Activated naive CD4-positive, alpha-beta T cell (primary cell): ENCODE measurements around the gene SLC51B.

ENCODE experiments used
- DNase-seq, 4 experiments: peaks; one replicate each; lab custom pipeline; 2025; lab: John Stamatoyannopoulos, UW

The SLC51B gene

GRCh38 chr15:65100442-65100841 is 55.3 kb downstream of the SLC51B start:
- DNase-seq, result no peak

DNA sequence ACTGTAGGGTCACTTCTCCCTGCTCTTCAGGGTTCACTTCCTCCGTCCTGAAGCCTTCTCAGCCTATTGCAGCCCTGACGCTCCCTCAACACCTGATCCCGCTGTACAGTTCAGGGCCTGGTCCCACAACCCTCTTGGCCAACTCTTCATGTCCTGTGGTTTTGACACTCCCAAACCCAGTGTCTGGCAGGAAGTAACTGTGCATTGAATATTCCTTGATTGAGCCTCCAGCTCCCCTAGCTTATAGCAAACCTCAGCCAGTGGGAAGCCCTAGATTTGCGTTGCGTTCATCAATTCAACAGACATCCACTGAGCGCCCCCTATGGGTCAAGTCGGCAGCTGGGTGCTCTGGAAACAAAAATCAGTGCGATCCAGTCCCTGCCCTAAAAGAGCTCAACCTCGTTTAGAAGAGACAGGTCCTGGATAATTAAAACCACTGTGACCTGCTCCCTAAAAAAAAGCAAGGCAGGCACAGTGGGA is 56.3 kb downstream of the SLC51B start:
- peak in 3 of 4 experiments; percentile 12 to 22 (median 20) for DNase-seq

GRCh38 chr15:65101891-65102708 is 56.9 kb downstream of the SLC51B start:
- no peak for DNase-seq

DNA sequence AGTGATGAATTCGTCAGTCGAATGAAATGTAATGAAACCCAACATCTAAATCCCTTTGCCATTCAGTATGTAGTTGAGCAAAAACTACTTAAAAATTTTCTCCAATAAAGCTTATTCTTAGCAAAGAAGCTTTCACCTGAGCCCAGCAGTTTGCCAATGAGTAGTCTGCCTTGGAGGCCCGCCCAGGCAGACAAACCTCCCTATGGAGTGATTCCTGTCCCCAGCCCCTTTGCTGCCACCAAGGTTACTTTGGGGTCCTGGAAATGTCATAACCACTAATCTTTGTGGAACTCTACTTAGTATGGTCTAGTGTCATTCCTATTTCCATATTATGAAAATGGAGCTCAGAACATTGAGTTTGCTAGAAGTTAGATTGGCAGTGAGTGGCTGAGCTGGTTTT is 57.7 kb downstream of the SLC51B start:
- DNase-seq, result no peak
